LoVo (cell line): ENCODE measurements around the gene FGF6.

ENCODE experiments used
- DNase-seq: peaks from one replicate; pipeline ENCODE4 v3.0.0-alpha.2; 2016; ENCODE audit warnings: low spot score

The FGF6 gene

DNA sequence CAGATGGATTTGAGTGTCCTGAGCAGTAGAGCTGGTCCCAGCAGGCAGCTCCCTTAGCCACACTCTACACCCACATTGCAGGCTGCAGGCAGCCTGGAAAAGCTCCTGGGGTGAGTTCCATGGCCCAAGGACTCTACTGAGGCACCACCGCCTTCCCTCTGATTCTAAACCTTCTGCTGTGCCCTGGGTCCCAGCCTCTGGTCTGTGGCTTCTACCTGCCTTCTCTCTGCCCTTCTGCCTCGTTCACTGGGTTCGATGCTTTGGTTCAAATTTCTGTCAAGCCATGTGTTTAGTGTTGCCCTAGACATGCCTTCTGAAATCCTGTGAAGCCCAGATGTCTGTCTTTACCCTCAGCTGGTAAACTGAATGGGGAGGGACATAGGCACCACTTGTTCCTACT lies 1.5 kb upstream of the FGF6 start:
- DNase-seq: no peak

GRCh38 chr12:4446335-4446734 lies 720 bp upstream of the FGF6 start:
- no peak for DNase-seq

DNA sequence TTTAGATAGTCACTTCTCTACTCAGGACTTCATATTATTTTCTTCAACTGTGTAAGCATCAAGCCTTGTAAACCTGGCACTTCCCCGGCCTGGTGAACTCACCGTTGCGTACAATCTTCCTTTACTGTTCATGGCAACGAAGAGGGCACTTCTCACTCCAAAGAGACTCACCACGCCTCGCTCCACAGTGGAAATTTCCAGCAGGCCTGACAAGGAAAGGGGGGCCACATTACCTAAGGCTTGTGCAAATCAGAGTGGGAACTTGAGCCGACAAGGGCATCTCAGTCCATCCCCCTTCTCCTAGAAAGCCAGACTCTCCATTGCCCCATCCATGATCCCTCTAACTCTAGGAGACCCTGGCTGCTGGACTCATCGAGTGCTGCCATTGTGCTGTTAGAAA lies 1.6 kb downstream of the FGF6 start:
- no peak for DNase-seq

- no peak for DNase-seq
Measured at GRCh38 chr12:4443616-4444015, 2.0 kb downstream of the FGF6 start.

GRCh38 chr12:4441355-4442335 lies 4.0 kb downstream of the FGF6 start:
- no peak for DNase-seq

GRCh38 chr12:4440187-4440941 lies 5.3 kb downstream of the FGF6 start:
- no peak for DNase-seq

DNA sequence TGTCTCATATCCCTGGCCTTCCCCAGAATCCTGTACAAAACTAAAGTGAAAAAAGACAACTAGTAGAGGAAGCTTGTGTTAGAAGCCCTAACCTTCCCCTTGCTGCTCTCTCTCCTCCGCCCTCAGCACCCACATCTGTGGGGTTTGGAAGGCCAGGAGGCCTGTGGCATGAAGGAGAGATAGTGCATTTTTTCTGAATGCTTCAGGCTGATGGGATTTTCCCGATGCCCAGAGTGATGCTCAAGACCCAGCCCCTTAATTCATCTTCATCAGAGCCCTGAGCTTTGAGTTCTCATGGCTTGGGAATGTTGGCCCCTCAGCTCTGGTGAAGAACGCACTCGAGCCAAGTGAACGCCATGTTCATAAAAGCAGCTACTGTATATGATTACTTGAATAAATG lies 5.9 kb downstream of the FGF6 start:
- no peak for DNase-seq

DNA sequence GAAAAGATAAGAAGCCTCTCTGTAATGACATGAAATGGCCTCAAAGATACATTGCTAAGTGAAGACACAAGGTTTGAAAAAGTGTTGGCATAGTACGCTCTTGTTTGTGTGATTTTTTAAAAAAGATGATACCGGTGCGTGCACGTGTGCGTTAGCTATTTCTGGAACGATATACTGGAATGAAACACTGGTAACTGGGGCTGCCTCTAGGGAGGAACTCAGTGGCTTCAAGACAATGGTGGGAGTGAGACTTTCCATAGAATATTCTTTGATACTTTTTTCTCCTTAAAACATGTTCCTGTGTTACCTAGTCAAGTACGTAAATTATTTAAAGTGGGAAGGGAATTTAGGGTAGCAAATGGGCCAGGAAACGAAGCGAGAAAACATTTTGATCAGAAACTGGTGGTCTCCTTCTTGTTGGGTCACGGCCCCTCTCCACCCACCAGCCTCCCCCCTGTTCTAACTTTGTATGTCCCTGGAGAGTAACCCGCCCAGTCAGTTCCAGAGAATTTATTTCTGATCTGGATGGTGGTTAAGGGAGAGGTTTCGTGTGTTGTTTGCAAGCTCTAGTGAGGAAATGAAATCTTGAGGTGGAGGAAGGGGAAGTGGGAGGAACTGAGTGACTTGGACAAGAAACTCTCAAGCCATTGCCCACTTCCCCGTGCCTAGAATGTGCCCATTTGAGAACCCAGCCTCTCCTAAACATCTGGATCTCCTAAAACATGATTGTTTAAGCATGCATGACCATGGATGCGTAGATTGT lies 6.6 kb downstream of the FGF6 start:
- DNase-seq: no peak

DNA sequence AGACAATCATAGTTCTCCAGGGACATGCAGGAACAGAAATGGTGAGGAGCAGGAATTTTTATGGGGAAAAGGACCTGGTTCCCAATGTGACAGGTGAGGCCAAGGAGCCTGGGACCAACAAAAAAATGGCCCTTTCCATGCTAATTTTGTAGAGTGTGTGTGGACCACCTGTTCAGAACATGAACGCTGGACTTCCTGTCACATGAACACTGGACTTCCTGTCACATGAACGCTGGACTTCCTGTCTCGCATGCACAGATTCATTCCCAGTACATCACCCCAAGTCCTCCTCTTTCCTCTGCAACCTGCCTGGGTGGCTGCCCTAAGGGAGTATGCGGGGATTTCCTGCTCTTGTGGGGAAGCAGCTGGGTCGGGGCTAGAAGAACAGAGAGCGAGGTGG lies 10.1 kb downstream of the FGF6 start:
- DNase-seq: no peak

- DNase-seq: no peak
Measured at GRCh38 chr12:4434706-4435425, 10.7 kb downstream of the FGF6 start.

GRCh38 chr12:4434301-4434700 lies 11.3 kb downstream of the FGF6 start:
- no peak for DNase-seq

- DNase-seq: no peak
Measured at GRCh38 chr12:4433745-4434058, 11.9 kb downstream of the FGF6 start.

DNA sequence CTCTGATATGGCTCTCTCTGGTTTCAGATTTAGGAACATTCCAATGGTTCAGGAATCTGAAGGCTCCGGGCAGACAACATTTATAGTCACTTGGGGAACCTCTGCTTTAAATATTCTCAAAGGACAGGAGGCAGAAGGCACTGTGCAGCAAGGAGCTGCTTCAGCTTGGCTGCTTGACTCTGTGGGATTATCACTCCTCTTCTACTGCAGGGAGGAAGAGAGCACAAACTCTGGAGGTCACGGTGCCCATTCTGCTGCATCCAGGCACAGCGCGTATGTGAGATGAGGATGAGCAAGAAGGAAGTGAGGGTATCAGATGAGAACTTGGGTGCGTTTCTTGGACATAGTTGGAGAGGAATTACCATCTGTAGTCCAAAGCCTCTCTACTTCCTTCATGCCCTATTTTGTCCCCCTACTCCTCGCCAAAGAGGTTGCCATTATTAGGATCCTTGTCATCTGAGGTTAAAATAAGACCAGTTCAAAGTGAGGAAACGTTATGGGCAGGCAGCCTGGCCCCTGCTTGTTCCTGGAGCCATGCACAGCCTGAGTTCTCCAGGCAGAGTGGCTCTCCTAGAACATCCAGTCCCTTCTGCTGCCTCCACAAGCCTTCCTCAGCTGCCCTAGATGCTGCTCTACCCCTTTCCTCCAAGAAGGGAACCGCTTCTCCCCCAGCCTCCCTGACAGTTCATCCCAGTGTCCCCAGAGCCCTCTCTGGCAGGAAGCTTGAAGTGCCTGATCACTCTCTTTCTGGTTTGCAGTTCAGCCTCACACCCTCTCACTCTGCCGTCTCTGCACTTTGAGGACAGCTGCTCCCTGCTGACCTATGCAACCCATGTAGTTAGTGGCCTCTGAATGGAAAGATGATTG lies 12.5 kb downstream of the FGF6 start:
- DNase-seq: no peak

DNA sequence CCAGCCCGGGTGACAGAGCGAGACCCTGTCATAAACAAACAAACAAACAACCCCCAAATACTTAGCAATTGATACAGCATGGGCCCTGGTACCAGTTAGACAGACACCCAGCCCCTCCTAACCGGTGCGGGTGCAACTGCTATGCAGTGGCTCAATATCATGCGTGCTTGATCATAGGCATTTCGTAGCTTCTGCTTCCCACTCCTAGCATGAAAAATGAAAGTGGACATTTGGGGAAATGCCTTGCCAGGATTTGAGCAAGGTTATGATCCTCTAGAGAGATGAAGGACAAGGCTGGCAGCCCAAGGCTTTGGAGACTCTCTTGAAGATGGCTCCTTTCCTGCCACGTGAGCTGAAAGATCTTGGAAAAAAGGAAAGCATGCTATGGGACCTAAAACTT lies 13.7 kb downstream of the FGF6 start:
- DNase-seq: no peak

DNA sequence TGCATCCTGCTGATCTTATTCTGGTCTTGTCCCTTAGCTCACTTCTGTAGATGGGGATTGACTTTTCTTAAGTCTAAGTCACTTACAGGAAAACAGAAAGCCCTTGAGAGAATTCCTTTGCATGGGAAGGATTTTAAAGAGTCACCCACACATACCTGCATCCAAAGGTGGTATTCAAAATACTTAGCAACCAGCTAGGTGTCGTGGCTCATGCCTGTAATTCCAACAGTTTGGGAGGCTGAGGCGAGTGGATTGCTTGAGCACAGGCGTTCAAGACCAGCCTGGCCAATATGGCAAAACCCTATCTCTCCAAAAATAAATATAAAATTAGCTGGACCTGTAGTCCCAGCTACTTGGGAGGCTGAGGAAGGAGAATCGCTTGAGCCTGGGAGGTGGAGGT lies 14.2 kb downstream of the FGF6 start:
- no peak for DNase-seq

DNA sequence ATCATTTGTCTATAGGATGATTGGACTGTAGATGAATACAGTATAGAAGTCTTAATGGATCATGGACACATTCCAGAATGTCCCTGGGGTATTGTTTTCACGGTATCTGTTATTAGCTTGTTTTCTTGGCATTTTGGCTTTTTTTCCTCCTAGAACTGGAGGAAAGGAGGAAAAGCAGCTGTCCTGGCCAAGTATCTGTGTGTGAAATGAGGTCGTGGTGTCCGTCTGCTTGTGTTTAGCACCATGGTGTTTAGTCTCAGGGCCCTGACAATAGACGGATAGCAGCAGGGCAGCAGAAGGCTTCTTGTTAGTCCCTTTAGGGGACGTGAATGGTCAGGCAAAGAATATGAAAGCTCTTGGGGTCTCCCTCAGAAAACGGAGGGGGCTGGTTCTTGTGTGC lies 21.2 kb downstream of the FGF6 start:
- no peak for DNase-seq

GRCh38 chr12:4423528-4424195 lies 22.0 kb downstream of the FGF6 start:
- no peak for DNase-seq

GRCh38 chr12:4422985-4423384 lies 22.6 kb downstream of the FGF6 start:
- no peak for DNase-seq

GRCh38 chr12:4421590-4422031 lies 24.0 kb downstream of the FGF6 start:
- DNase-seq: peak; percentile 61

DNA sequence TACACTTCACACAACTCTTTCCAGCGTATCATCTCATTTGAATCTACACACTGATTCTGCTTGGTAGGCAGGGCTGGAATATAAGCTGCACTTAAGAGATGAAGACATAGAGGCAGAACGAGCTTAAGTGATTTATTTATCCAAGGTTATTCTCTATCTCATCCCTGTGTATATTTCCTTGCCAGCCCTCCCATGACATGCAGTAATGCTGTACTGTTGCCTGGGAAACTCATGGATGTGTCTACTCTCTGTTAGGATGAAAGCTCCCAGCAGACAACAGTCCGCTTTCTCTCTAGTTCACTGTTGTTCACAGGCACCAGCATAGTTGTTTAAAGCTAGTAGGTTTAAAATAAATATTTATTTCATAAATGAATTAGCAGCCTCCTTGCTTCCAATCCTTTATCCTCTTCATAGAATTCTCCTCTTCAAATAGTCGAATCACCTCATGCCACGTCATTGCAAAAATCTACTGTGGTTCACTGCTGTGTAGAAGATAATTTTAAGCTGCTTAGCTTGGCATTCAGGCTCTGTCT lies 25.4 kb downstream of the FGF6 start:
- DNase-seq: no peak
